ENCODE data around the gene EHD4.

EHD4 gene

DNA sequence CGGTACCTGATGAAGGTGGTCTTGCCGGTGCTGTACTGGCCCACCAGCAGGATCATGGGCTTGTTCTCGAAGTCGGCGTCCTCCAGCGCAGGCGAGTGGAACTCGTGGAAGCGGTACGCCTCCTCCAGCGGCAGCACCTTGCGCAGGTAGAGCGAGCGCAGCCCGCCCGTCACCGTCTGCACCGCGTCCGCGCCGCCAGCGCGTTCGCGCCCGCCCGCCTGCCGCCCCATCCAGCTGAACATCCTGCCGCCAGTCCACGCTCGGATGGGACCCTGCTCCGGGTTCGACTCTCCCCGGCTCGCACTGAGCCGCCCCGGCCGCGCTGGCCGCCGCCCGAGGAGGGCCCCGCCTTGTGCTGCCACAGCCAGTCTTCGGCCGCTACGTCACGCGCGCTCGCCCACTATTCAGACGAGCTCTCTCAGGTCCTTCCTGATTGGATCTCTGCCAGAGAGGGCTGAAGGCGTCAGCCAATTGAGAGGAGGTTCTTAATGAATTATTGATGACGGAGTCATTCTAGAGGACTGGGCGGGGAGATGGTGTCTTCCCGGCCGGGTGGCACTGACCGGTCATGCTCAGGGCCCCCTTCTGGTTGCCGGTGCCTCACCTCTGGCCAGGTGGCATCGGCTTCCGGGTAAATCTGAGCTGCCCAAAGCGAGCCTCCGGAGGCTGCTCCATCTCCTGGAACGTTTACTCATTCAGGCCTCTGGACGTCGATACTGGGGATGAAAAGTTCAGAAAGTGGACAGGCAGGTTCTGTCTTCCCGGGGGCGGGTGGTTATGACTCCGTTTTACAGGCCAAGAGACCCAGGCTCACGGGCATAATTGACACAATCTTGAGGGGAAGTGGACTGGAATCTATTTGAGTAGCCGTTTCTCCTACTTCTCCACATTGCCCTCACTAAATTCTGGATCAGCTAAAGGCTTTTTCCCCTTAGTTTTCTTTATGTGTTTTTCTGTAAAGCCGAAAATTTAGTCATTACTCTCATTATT lies at the start of gene EHD4:
TSS of gene EHD4 (minus strand) at position 305 of the 990 bp plus-strand sequence. CDS start at position 242, 63 bp downstream.
- Histone ChIP-seq H3K9ac (ENCODE audit: low read length) (peak within 1 kb of the TSS; percentile 90), H3K4me3 (ENCODE audit: low read length) (peak within 1 kb of the TSS; percentile 99), H3K4me1 (ENCODE audit: control insufficient read depth, insufficient read depth, low read length) (no peaks in the 10 kb centered on the region), H3K36me3 (ENCODE audit: control insufficient read depth, insufficient read depth, low read length) (no peaks in the 10 kb centered on the region), H3K27ac (ENCODE audit: low read depth, low read length) (peak within 1 kb of the TSS; percentile 71), H3K27me3 (ENCODE audit: control insufficient read depth, insufficient read depth, low read length) (no peaks in the 10 kb centered on the region)

DNA sequence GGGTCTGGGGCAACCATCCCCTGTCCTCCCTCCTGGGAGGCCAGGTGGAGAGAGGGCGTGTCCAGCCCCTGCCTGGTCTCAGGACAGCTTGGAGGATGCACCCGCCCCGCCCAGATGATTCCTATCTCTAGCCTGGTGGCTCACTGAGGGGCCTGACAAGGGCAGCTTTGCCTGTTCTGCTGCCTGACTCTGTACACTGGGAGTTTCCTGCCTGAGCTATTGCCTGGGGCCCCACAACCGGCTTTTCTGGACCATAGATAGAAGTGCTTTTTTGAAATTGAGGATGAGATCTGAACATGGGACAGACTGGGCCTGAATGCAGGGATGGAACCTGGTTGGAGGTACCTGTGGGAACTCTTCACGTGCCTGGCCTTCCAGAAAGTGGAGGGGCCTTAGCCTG lies 49.2 kb upstream of the EHD4 start:
- H3K36me3 ChIP-seq (ENCODE audit: control insufficient read depth, insufficient read depth, low read length), result no peaks in the 10 kb centered on the region
- no peak overlapping the region for H3K27ac ChIP-seq (ENCODE audit: low read depth, low read length)
- H3K4me1 ChIP-seq (ENCODE audit: control insufficient read depth, insufficient read depth, low read length), result no peaks in the 10 kb centered on the region
- H3K4me3 ChIP-seq (ENCODE audit: low read length), result no peak overlapping the region
- no peak overlapping the region for H3K9ac ChIP-seq (ENCODE audit: low read length)
- H3K27me3 ChIP-seq (ENCODE audit: control insufficient read depth, insufficient read depth, low read length), result no peaks in the 10 kb centered on the region

DNA sequence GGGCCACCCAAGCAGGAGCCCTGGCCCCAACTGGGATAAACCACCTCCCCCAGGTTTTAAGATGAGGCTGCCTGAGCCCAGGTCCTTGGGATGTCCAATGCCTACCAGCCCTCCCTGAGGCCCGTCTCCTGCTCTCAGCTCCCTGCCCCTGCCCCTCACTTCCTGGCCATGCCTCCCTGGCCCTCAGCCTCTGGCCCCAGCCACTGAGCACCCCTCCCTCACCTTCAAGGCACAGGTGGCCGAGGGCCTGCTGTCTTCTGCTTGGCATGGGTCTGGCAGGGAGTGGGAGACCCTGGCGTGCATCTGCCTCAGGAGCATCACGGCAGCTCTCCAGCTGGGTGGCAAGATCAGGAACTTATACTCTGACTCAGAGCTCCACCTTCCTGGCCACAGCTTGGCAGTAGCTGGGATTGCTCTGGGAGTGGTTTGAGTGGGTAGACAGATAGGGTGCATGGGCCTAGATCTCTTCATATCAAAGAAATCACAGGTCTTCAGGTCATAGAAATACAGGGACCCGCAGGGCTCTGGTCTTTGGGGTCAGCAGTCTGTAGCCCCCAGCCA lies 48.4 kb upstream of the EHD4 start, which contains the start of gene PLA2G4E:
TSS of gene PLA2G4E (minus strand) at position 330 of the 561 bp plus-strand sequence. CDS start at position 318, 12 bp downstream.
- Histone ChIP-seq H3K4me1 (ENCODE audit: control insufficient read depth, insufficient read depth, low read length) (no peaks in the 10 kb centered on the region), H3K9ac (ENCODE audit: low read length) (no peak within 1 kb of the TSS), H3K4me3 (ENCODE audit: low read length) (no peak within 1 kb of the TSS), H3K27me3 (ENCODE audit: control insufficient read depth, insufficient read depth, low read length) (no peaks in the 10 kb centered on the region), H3K27ac (ENCODE audit: low read depth, low read length) (no peak within 1 kb of the TSS), H3K36me3 (ENCODE audit: control insufficient read depth, insufficient read depth, low read length) (no peaks in the 10 kb centered on the region)

DNA sequence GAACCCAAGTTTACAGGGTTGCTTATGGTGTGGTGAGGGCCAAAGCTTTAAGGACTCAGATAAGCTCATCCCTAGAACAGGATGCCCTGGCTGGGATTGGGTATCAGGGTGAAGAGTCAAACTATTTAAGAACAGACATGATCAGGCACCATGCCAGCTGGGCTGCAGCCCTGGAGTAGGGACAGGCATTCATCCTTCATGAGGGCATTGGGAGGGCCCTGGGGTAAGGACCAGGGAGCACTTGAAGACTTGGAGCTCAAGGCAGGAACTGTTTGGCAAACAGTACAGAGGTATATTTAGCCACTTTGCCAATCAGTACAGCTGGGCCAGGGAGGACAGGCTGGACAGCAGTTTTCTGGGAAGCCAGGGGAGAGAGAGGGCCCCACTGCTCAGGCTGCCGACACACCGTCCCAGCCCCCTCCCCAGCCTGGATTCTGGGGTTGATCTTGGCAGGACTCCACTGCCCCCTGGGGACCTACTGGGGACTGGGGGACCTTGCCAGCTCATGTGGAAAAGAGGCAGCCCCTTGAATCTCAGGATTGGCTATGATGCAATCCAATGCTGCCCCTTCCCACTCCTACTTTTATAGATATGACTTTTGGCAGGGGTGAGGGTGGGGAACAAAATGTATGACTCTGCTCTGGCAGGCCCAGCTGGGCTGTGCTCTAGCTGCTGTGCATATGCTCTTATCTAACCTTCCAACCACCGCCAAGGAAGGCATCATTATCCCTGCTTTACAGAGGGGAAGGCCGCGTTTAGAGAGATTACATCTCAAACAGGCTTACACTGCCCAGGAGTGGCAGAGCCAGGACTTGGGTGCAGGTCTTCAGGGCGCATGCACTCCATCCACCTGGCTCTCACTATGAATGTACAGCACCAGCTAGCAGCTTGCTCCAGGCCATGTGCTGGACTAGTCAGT lies 46.2 kb upstream of the EHD4 start:
- Histone ChIP-seq H3K4me3 (ENCODE audit: low read length) (no peak overlapping the region), H3K9ac (ENCODE audit: low read length) (no peak overlapping the region), H3K27ac (ENCODE audit: low read depth, low read length) (no peak overlapping the region), H3K36me3 (ENCODE audit: control insufficient read depth, insufficient read depth, low read length) (no peaks in the 10 kb centered on the region), H3K27me3 (ENCODE audit: control insufficient read depth, insufficient read depth, low read length) (no peaks in the 10 kb centered on the region), H3K4me1 (ENCODE audit: control insufficient read depth, insufficient read depth, low read length) (no peaks in the 10 kb centered on the region)

DNA sequence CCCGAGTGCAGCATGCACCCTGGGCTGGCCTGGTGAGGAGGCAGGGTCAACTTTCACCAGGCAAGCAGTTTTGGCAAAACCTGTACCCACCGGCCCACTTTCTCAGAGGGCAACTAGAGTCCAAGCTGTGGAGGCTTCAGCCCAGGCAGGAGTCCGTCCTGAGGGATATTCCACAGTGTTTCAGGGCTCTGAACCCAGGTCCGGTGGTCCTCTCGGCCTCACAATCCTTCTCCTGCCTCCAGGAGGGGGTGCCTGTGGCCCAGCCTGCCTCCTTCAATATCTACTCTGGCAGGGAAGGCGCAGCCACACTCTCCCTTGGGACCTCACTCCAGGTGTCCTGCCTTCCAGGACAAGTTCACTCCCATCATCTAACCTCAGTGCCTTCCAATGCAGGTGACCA lies 44.6 kb upstream of the EHD4 start:
- no peak overlapping the region for H3K9ac ChIP-seq (ENCODE audit: low read length)
- no peak overlapping the region for H3K4me3 ChIP-seq (ENCODE audit: low read length)
- no peaks in the 10 kb centered on the region for H3K4me1 ChIP-seq (ENCODE audit: control insufficient read depth, insufficient read depth, low read length)
- no peaks in the 10 kb centered on the region for H3K36me3 ChIP-seq (ENCODE audit: control insufficient read depth, insufficient read depth, low read length)
- H3K27ac ChIP-seq (ENCODE audit: low read depth, low read length), result no peak overlapping the region
- no peaks in the 10 kb centered on the region for H3K27me3 ChIP-seq (ENCODE audit: control insufficient read depth, insufficient read depth, low read length)

DNA sequence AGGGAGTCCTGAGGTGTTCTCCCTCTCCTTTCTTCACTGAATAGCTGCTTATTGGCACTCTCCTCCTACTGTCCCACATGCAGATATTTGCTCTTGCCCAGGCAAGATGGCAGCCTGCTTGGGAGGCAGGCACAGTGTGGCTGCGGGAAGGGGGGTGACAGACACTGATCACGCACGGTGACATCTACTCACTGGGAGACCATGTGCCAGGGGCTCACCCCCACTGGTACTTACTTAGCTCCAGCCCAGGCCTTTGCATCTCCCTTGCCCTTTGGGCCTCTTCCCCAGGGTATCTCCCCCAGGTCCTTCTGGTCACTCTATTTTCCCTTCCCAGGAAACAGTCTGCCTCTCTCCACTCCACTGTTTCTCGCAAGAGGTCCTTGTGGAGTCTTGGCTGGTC lies 42.0 kb upstream of the EHD4 start:
- H3K27me3 ChIP-seq (ENCODE audit: control insufficient read depth, insufficient read depth, low read length), result no peaks in the 10 kb centered on the region
- H3K27ac ChIP-seq (ENCODE audit: low read depth, low read length), result no peak overlapping the region

DNA sequence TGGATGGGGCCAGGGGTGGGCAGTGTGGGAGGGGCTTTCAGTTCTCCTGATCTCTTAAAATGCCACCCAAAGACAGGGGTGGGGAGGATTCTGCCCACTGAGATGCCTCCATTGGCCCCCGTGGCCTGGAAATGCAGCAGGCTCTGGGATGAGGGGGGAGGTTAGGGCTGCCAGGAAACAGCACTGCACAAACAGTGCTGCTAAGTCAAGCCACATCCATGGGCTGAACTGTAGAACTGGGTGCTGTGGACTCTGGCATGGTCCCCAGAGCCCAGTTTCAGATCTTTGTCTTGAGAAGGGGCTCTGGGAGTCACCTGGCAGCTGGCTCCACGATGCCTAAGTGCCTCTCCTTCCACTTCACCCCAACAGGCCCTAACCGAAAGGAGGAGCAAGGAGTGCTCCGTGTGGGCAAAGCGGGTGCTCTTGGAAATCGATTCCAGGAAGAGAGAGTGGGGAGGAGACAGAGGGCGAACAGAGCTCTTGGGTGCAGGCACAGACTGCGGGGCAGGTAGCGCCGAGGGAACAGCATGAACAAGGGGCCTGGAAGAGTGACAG lies 40.6 kb upstream of the EHD4 start:
- H3K4me3 ChIP-seq (ENCODE audit: low read length), result no peak overlapping the region
- H3K27me3 ChIP-seq (ENCODE audit: control insufficient read depth, insufficient read depth, low read length), result no peaks in the 10 kb centered on the region
- no peak overlapping the region for H3K27ac ChIP-seq (ENCODE audit: low read depth, low read length)
- H3K4me1 ChIP-seq (ENCODE audit: control insufficient read depth, insufficient read depth, low read length), result no peaks in the 10 kb centered on the region
- H3K9ac ChIP-seq (ENCODE audit: low read length), result no peak overlapping the region
- H3K36me3 ChIP-seq (ENCODE audit: control insufficient read depth, insufficient read depth, low read length), result no peaks in the 10 kb centered on the region

More for the DNA sequence above, 42.0 kb upstream of the EHD4 start:
- Histone ChIP-seq H3K4me1 (ENCODE audit: control insufficient read depth, insufficient read depth, low read length) (no peaks in the 10 kb centered on the region), H3K4me3 (ENCODE audit: low read length) (no peak overlapping the region), H3K9ac (ENCODE audit: low read length) (no peak overlapping the region), H3K36me3 (ENCODE audit: control insufficient read depth, insufficient read depth, low read length) (no peaks in the 10 kb centered on the region)

DNA sequence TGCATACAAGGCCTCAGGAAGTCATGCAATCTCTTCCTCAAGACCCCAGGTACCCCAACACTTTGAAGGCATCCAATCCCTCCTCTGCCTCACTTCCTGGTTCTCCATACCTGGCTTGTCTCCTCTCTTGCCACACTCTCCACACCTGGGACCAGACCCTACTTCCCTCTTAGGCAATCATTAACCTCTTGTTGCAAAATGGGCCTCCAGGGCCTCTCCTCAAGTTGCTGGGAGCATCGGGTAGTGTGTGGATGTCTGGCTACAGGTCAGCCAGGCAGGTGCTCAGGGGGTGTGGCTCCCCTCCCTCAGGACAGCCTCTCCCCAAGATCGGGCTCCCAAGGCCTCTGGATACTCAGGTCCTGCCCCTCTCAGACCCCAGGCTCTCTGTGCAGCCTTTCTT lies 39.9 kb upstream of the EHD4 start:
- Histone ChIP-seq H3K4me3 (ENCODE audit: low read length) (no peak overlapping the region), H3K27me3 (ENCODE audit: control insufficient read depth, insufficient read depth, low read length) (no peaks in the 10 kb centered on the region), H3K9ac (ENCODE audit: low read length) (no peak overlapping the region), H3K36me3 (ENCODE audit: control insufficient read depth, insufficient read depth, low read length) (no peaks in the 10 kb centered on the region), H3K4me1 (ENCODE audit: control insufficient read depth, insufficient read depth, low read length) (no peaks in the 10 kb centered on the region), H3K27ac (ENCODE audit: low read depth, low read length) (no peak overlapping the region)

DNA sequence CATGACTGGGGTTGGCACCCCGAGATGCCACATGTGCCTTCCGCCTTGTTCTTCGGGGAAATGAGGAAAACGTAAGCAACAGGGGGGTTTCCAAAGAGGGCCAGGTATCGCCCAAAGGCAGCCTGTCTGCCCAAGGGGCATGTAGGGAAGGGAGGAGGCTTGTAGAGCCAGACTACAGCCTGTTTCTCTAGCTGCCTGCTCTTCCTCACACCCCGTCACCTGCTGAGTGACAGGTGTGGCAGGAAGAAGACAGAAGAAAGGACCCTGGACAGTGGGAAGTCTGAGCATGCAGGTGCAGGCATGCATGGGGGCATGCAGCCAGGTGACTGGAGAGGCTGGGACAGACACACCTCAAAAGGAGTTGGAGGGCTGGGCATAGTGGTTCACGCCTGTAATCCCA lies 38.7 kb upstream of the EHD4 start:
- H3K4me3 ChIP-seq (ENCODE audit: low read length), result no peak overlapping the region
- H3K27ac ChIP-seq (ENCODE audit: low read depth, low read length), result no peak overlapping the region
- no peaks in the 10 kb centered on the region for H3K27me3 ChIP-seq (ENCODE audit: control insufficient read depth, insufficient read depth, low read length)
- no peaks in the 10 kb centered on the region for H3K36me3 ChIP-seq (ENCODE audit: control insufficient read depth, insufficient read depth, low read length)
- no peak overlapping the region for H3K9ac ChIP-seq (ENCODE audit: low read length)
- H3K4me1 ChIP-seq (ENCODE audit: control insufficient read depth, insufficient read depth, low read length), result no peaks in the 10 kb centered on the region

DNA sequence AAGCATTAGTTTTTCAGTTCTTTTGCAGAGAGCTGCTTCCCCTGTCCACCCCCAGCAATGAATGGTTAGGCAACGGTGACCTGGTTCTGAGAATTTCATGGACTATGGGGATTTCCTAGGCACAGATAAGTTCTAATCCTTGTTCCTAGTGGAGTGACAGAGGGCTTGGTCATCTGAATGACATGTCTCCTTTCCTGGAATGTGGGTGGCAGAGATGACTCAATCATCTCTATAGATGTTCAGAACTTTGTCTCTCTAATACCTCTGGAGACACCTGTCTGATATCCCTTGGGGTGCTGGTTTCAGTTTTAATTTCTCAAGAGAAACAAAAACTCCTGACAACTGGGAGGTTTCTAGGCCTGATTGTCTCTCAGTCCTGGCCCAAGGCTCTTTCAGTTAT lies 38.1 kb upstream of the EHD4 start:
- no peak overlapping the region for H3K9ac ChIP-seq (ENCODE audit: low read length)
- H3K27me3 ChIP-seq (ENCODE audit: control insufficient read depth, insufficient read depth, low read length), result no peaks in the 10 kb centered on the region
- no peaks in the 10 kb centered on the region for H3K36me3 ChIP-seq (ENCODE audit: control insufficient read depth, insufficient read depth, low read length)
- H3K4me3 ChIP-seq (ENCODE audit: low read length), result no peak overlapping the region
- H3K27ac ChIP-seq (ENCODE audit: low read depth, low read length), result no peak overlapping the region
- no peaks in the 10 kb centered on the region for H3K4me1 ChIP-seq (ENCODE audit: control insufficient read depth, insufficient read depth, low read length)

DNA sequence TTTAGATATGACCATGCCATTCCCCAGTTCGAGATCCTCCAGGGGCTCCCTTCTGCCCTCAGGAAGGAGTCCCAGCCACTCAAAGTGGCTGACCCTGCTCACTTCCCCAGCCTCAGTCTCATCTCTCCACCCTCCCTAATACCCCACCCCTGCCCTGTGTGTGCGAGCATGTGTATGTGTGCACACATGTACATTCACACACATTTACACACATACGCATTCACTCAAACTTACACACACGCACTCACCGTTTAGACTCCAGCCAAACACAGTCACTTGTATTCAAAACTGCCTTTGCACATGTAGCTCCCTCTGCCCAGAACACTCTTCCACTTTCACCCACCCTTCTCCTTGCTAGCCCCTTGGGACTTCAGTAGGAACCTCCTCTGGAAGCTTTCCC lies 37.1 kb upstream of the EHD4 start:
- no peak overlapping the region for H3K9ac ChIP-seq (ENCODE audit: low read length)
- no peak overlapping the region for H3K4me3 ChIP-seq (ENCODE audit: low read length)
- no peaks in the 10 kb centered on the region for H3K4me1 ChIP-seq (ENCODE audit: control insufficient read depth, insufficient read depth, low read length)
- H3K36me3 ChIP-seq (ENCODE audit: control insufficient read depth, insufficient read depth, low read length), result no peaks in the 10 kb centered on the region
- H3K27me3 ChIP-seq (ENCODE audit: control insufficient read depth, insufficient read depth, low read length), result no peaks in the 10 kb centered on the region
- H3K27ac ChIP-seq (ENCODE audit: low read depth, low read length), result no peak overlapping the region

DNA sequence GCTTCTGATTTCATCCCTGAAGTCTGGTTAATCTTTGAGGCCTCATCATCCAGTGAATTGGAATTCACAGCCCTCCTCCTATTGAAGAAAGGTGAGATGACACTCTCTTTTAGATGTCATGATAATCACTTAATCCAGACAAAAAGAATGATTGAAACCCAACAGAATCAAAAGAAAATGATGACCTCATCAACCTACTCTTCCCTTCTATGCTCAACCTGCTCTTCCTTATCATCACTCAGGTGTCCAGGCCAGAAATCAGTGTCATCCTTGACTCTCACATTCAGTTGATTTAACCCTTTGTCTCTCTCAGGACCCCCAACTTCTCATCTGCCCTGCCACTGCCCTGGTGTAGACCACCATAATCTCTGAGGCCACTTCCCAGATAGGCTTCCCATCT lies 36.7 kb upstream of the EHD4 start:
- H3K27ac ChIP-seq (ENCODE audit: low read depth, low read length), result no peak overlapping the region
- no peaks in the 10 kb centered on the region for H3K36me3 ChIP-seq (ENCODE audit: control insufficient read depth, insufficient read depth, low read length)
- H3K4me1 ChIP-seq (ENCODE audit: control insufficient read depth, insufficient read depth, low read length), result no peaks in the 10 kb centered on the region
- H3K9ac ChIP-seq (ENCODE audit: low read length), result no peak overlapping the region
- no peaks in the 10 kb centered on the region for H3K27me3 ChIP-seq (ENCODE audit: control insufficient read depth, insufficient read depth, low read length)
- H3K4me3 ChIP-seq (ENCODE audit: low read length), result no peak overlapping the region

All from rectal smooth muscle tissue (tissue), 1 donor.